Panc1 (cell line): ENCODE results near the gene FAF1. TPM values are rescaled to one million over a fixed set of nuclear protein-coding genes. Genes with fewer than 3 reads are reported as not detected.
"Not testable (repeated sequence)": the region's sequence is repeated elsewhere in the genome, so short reads cannot be mapped to it uniquely, and the experiment has no call there.

ENCODE experiments used
- ATAC-seq: fragments of 200-7000 bp; cut with Tn5 transposase; 2 replicates; pipeline ENCODE4 v1.9.1; 2020; ENCODE audit warnings: mild to moderate bottlenecking, moderate library complexity
- BruUV-seq: library from RNA; stranded (reverse); fragments of 400-500 nt; replicated peaks from 2 replicates; lab custom pipeline; 2021; lab: Mats Ljungman, UMichigan
- CTCF ChIA-PET: fragments of 300-600 bp; sonication (Branson Sonifier 250); formaldehyde crosslinking; loops from one replicate; lab custom pipeline; 2022; ENCODE audit warnings: antibody characterized with exemption; lab: Charles Lee
- POLR2A ChIA-PET: fragments of 300-600 bp; sonication (Branson Sonifier 250); formaldehyde crosslinking; loops from one replicate; lab custom pipeline; 2022; ENCODE audit warnings: antibody characterized with exemption; lab: Charles Lee
- DNase-seq: peaks from one replicate; pipeline ENCODE4 v3.0.0-alpha.2; 2010; ENCODE audit warnings: low read depth, low spot score
- H3K27ac ChIP-seq: 2 replicates; pipeline ENCODE4 v1.5.1; 2011; ENCODE audit warnings: mild to moderate bottlenecking, low read length, inconsistent platforms
- H3K27me3 ChIP-seq: fragments of 200-500 bp; sonication (Bioruptor generic); 2 replicates; pipeline ENCODE4 v1.6.0; 2014; ENCODE audit warnings: low read length, inconsistent platforms; ENCODE audit not compliant: control insufficient read depth, insufficient read depth
- H3K36me3 ChIP-seq: fragments of 200-500 bp; sonication (Bioruptor generic); 2 replicates; pipeline ENCODE4 v1.5.1; 2014; ENCODE audit warnings: inconsistent platforms, mild to moderate bottlenecking, low read length, moderate library complexity; ENCODE audit not compliant: control insufficient read depth, insufficient read depth
- H3K4me1 ChIP-seq: 2 replicates; pipeline ENCODE4 v1.5.1; 2011; ENCODE audit warnings: inconsistent platforms, mild to moderate bottlenecking, low read length, moderate library complexity; ENCODE audit not compliant: control insufficient read depth, insufficient read depth
- H3K4me3 ChIP-seq, 2 experiments: 2 replicates each; pipeline ENCODE4 v1.5.1; 2011 to 2012; ENCODE audit warnings: low read depth in 2 of 2, low read length in 2 of 2, mild to moderate bottlenecking in 2 of 2, inconsistent platforms in 1 of 2, moderate library complexity in 1 of 2
- H3K9me3 ChIP-seq: fragments of 200-500 bp; sonication (Bioruptor generic); 2 replicates; pipeline ENCODE4 v1.5.1; 2014; ENCODE audit warnings: low read depth, mild to moderate bottlenecking, inconsistent platforms, low read length, moderate library complexity; ENCODE audit not compliant: control insufficient read depth, insufficient read depth
- CTCF ChIP-seq: fragments of 450-650 bp; IDR thresholded peaks from 2 replicates; pipeline ENCODE4 v1.5.1; 2017; ENCODE audit warnings: mild to moderate bottlenecking
- POLR2AphosphoS5 ChIP-seq: IDR thresholded peaks from 2 replicates; pipeline ENCODE4 v1.6.1; 2012; ENCODE audit warnings: mild to moderate bottlenecking, low read depth, low read length, moderate library complexity
- REST ChIP-seq, 2 experiments: IDR thresholded peaks; 2 replicates each; pipeline ENCODE4 v1.6.1; 2011 to 2012; ENCODE audit warnings: low read depth in 2 of 2, control low read depth in 1 of 2, low read length in 1 of 2, mild to moderate bottlenecking in 1 of 2, moderate library complexity in 1 of 2; ENCODE audit not compliant: insufficient read depth in 1 of 2
- SIN3A ChIP-seq: IDR thresholded peaks from 2 replicates; pipeline ENCODE4 v1.6.1; 2012; ENCODE audit warnings: low read depth, mild to moderate bottlenecking, low read length, moderate library complexity, borderline replicate concordance; ENCODE audit not compliant: insufficient read depth
- TCF7L2 ChIP-seq: IDR thresholded peaks from 2 replicates; pipeline ENCODE4 v1.6.1; 2011; ENCODE audit warnings: mild to moderate bottlenecking, low read depth, low read length, inconsistent platforms
- in situ Hi-C: cut with HindIII; loops from 2 replicates; pipeline ENCODE4 v1.10.0; 2016; ENCODE audit warnings: low sequenced_read_pairs, low pct_unique_long_range_greater_than_20kb
- intact Hi-C: fragments of 100-400 bp; cut with micrococcal nuclease; formaldehyde crosslinking; loops from one replicate; pipeline ENCODE4 v1.10.0; 2022; ENCODE audit not compliant: unreplicated experiment
- total RNA-seq: library from RNA; stranded (reverse); gene quantifications from one replicate; pipeline ENCODE4 v1.2.1, GENCODE V29; 2021; ENCODE audit not compliant: unreplicated experiment

FAF1 gene
- total RNA-seq, 1 experiment from 2014 or later = 101 TPM

GRCh38 chr1:50955116-50955515 is 5.0 kb downstream of the FAF1 start:
- intact Hi-C loops = no loop called here
- peaks cover 5% of the 10 kb centered on the region; the same call in 1 of the 2 replicates for H3K36me3 ChIP-seq
- in situ Hi-C loops = no loop called here
- POLR2A ChIA-PET = no interaction called here
- TF ChIP-seq SIN3A = no peak
- no TSS peak for BruUV-seq
- CTCF ChIA-PET = no interaction called here
- H3K4me3 ChIP-seq = no peak overlapping the region
- H3K4me1 ChIP-seq = peaks cover 14% of the 10 kb centered on the region
- H3K27ac ChIP-seq = no peak overlapping the region
- H3K27me3 ChIP-seq = no peaks in the 10 kb centered on the region
- no peak for DNase-seq
- no peaks in the 10 kb centered on the region for H3K9me3 ChIP-seq
- ATAC-seq = no peak

- BruUV-seq, intact Hi-C loops, POLR2A ChIA-PET, DNase-seq, H3K4me3 ChIP-seq, H3K36me3 ChIP-seq, H3K9me3 ChIP-seq, ATAC-seq, CTCF ChIA-PET, H3K27ac ChIP-seq, H3K27me3 ChIP-seq, in situ Hi-C loops: not testable (repeated sequence)
- peaks cover 13% of the 10 kb centered on the region for H3K4me1 ChIP-seq
Observed at GRCh38 chr1:50952566-50952965, 7.5 kb downstream of the FAF1 start.

GRCh38 chr1:50950396-50950795 is 9.7 kb downstream of the FAF1 start:
- no peaks in the 10 kb centered on the region for H3K27me3 ChIP-seq
- ChIA-PET POLR2A (no interaction called here), CTCF (interaction anchor here (0.5 to 1.0 kb wide), 3 partner anchors 10 to 21 kb away, joined by 3 read pairs; partner anchors contain the start of gene FAF1)
- DNase-seq (no peak), ATAC-seq (no peak; the same call in 1 of the 2 replicates)
- no peaks in the 10 kb centered on the region for H3K9me3 ChIP-seq
- in situ Hi-C loops = no loop called here
- H3K27ac ChIP-seq = no peak overlapping the region
- H3K36me3 ChIP-seq = no peaks in the 10 kb centered on the region
- 0 out of 2 replicates have a peak, but pooled peaks have one; percentile 41 for TF ChIP-seq TCF7L2
- no peak for TF ChIP-seq POLR2AphosphoS5
- no TSS peak for BruUV-seq
- no peak overlapping the region for H3K4me3 ChIP-seq
- peaks cover 13% of the 10 kb centered on the region for H3K4me1 ChIP-seq
- intact Hi-C loops = no loop called here

GRCh38 chr1:50949286-50949982 is 10.6 kb downstream of the FAF1 start:
- no peak for TF ChIP-seq TCF7L2
- no peak for TF ChIP-seq SIN3A
- no peak for TF ChIP-seq CTCF
- TF ChIP-seq POLR2AphosphoS5 = no peak
- no peak for TF ChIP-seq REST (IDR thresholded peaks at IDR 0.05; ENCODE audit: insufficient read depth in 1 of 2, low read depth in 2 of 2, low read length in 1 of 2)
- peaks cover 13% of the 10 kb centered on the region for H3K4me1 ChIP-seq
- no peak for DNase-seq
- no peaks in the 10 kb centered on the region for H3K27me3 ChIP-seq
- ATAC-seq = no peak
- ChIA-PET POLR2A (no interaction called here), CTCF (no interaction called here)
- H3K27ac ChIP-seq = no peak overlapping the region
- in situ Hi-C loops (no loop called here), intact Hi-C loops (no loop called here)
- H3K4me3 ChIP-seq = no peak overlapping the region
- no peaks in the 10 kb centered on the region for H3K36me3 ChIP-seq
- no TSS peak for BruUV-seq
- no peaks in the 10 kb centered on the region for H3K9me3 ChIP-seq
